GDM1 (cell line): ENCODE results near the gene KRT4.
"Not testable (repeated sequence)": the region's sequence is repeated elsewhere in the genome, so short reads cannot be mapped to it uniquely, and the experiment has no call there.

Experiments used
- DNase-seq: peaks from one replicate; lab custom pipeline; 2025; lab: John Stamatoyannopoulos, UW

KRT4 gene

GRCh38 chr12:52807544-52808470 is 6.1 kb downstream of the KRT4 start:
- no peak for DNase-seq

GRCh38 chr12:52806821-52807543 is 6.9 kb downstream of the KRT4 start:
- DNase-seq, result no peak

GRCh38 chr12:52806169-52806811 is 7.6 kb downstream of the KRT4 start:
- no peak for DNase-seq

GRCh38 chr12:52805739-52806138 is 8.2 kb downstream of the KRT4 start:
- DNase-seq, result no peak

- no peak for DNase-seq
Measured at GRCh38 chr12:52805000-52805399, 8.9 kb downstream of the KRT4 start.

- DNase-seq, result no peak
Measured at GRCh38 chr12:52802442-52802841, 11.5 kb downstream of the KRT4 start.

- no peak for DNase-seq
Measured at GRCh38 chr12:52801773-52802172, 12.1 kb downstream of the KRT4 start.

GRCh38 chr12:52800259-52800917 is 13.5 kb downstream of the KRT4 start:
- no peak for DNase-seq

GRCh38 chr12:52799505-52800211 is 14.3 kb downstream of the KRT4 start:
- no peak for DNase-seq

GRCh38 chr12:52798671-52799504 is 15.0 kb downstream of the KRT4 start:
- DNase-seq, result no peak

GRCh38 chr12:52798003-52798670 is 15.8 kb downstream of the KRT4 start:
- no peak for DNase-seq

- no peak for DNase-seq
Measured at GRCh38 chr12:52797529-52797894, 16.4 kb downstream of the KRT4 start.

GRCh38 chr12:52796839-52797528 is 16.9 kb downstream of the KRT4 start:
- no peak for DNase-seq

GRCh38 chr12:52796429-52796794 is 17.5 kb downstream of the KRT4 start:
- DNase-seq, result no peak

GRCh38 chr12:52795694-52796428 is 18.1 kb downstream of the KRT4 start, which contains the start of gene KRT3:
Gene KRT3 (minus strand): TSS chr12:52796117. CDS start chr12:52796042, 75 bp downstream.
- DNase-seq, result no peak

GRCh38 chr12:52795332-52795674 is 18.6 kb downstream of the KRT4 start:
- not testable (repeated sequence) for DNase-seq

GRCh38 chr12:52794479-52795331 is 19.2 kb downstream of the KRT4 start:
- no peak for DNase-seq
